ENCODE results near the gene USE1. TPM values are rescaled to one million over a fixed set of nuclear protein-coding genes. Genes with fewer than 3 reads are reported as not detected.

USE1 gene
- total and polyA plus RNA-seq, 9 donors: 15.8 to 50.3 (median 30.9) TPM

GRCh38 chr19:17255150-17255621, 40.0 kb downstream of the USE1 start:
- Histone ChIP-seq H3K36me3 (no peaks in the 10 kb centered on the region), H3K4me3 (no peak overlapping the region), H3K27ac (no peak overlapping the region), H3K9me3 (no peaks in the 10 kb centered on the region), H3K4me1 (ENCODE audit: insufficient read depth) (no peaks in the 10 kb centered on the region), H3K27me3 (no peaks in the 10 kb centered on the region)
- WGBS, 3 donors: 58 to 68% (median 65%) methylated on average over 18 of the region's 18 CpGs
- no peak for DNase-seq
- TF ChIP-seq EP300 (IDR thresholded peaks at IDR 0.05) (no peak), CTCF (IDR thresholded peaks at IDR 0.05) (no peak), POLR2A (IDR thresholded peaks at IDR 0.05) (no peak)
- intact Hi-C loops (cut with DNase I): no loop called here

GRCh38 chr19:17256130-17256529, 41.0 kb downstream of the USE1 start:
- Histone ChIP-seq H3K27me3 (no peaks in the 10 kb centered on the region), H3K9me3 (no peaks in the 10 kb centered on the region), H3K4me3 (no peak overlapping the region), H3K4me1 (ENCODE audit: insufficient read depth) (no peaks in the 10 kb centered on the region), H3K27ac (no peak overlapping the region), H3K36me3 (no peaks in the 10 kb centered on the region)
- 72 to 76% (median 73%) methylated on average over 3 of the region's 3 CpGs for WGBS, 3 donors
- intact Hi-C loops (cut with DNase I): no loop called here
- no peak for DNase-seq
- TF ChIP-seq POLR2A (IDR thresholded peaks at IDR 0.05) (no peak), EP300 (IDR thresholded peaks at IDR 0.05) (no peak), CTCF (IDR thresholded peaks at IDR 0.05) (no peak)

DNA sequence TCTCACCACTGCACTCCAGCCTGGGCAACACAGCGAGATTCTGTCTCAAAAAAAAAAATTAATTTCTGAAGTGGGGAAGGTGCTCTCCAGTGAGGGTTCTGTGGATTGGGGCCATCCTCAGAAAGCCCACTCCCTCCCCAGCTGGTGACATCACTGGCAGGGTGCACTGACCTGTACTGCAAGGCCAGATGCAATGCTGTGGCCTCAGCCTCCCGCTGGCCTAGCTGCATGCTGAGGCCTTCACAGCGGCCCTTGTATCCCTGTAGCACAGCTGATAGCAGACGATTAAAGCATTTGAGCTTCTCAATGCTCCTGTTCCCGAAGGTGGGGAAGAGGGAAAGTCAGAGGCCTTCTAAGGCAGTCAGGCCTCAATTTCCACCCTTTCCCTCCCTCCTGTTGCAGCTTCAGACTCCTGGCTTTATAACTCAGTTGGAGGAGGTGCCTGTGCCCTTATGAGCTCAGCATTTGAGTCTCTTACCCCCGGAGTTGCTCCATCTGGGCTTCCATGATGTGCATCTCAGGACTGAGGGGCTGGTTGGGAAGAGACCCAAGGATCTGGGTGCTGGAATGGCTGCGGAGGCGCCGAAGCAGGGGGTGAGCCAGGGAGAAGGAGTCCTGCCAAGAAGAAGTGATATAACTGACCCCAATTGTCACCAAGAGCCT, 44.1 kb downstream of the USE1 start:
- 88 to 92% (median 91%) methylated on average over 9 of the region's 9 CpGs for WGBS, 3 donors
- no peaks in the 10 kb centered on the region for H3K36me3 ChIP-seq
- no peak for DNase-seq
- no peak for TF ChIP-seq CTCF (IDR thresholded peaks at IDR 0.05)
- no peak for TF ChIP-seq POLR2A (IDR thresholded peaks at IDR 0.05)
- no peak for TF ChIP-seq EP300 (IDR thresholded peaks at IDR 0.05)
- no peak overlapping the region for H3K4me3 ChIP-seq
- no peaks in the 10 kb centered on the region for H3K4me1 ChIP-seq (ENCODE audit: insufficient read depth)
- H3K27ac ChIP-seq: no peak overlapping the region
- intact Hi-C loops (cut with DNase I): no loop called here
- no peaks in the 10 kb centered on the region for H3K27me3 ChIP-seq
- H3K9me3 ChIP-seq: no peaks in the 10 kb centered on the region

DNA sequence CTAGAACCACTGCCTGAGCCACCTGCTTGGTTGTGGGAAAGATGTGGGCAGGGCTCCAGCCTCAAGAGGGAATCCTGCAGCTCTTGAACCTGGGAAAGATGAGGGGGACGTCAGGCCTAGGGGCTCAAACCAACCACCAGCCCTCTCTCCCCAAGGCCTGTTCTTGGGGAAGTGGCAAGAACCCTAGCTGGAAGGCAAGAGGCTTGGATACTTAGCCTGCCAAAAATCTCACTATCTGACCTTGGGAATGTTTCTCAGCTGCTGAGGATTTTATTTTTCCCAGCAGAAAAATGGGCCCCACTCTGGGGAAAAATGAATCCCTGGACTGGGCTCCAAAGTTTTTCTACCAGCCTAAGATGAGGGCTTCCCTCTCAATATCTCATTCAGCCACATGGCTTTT, 44.8 kb downstream of the USE1 start:
- H3K27me3 ChIP-seq: no peaks in the 10 kb centered on the region
- intact Hi-C loops (cut with DNase I): no loop called here
- H3K4me1 ChIP-seq (ENCODE audit: insufficient read depth): no peaks in the 10 kb centered on the region
- TF ChIP-seq CTCF (IDR thresholded peaks at IDR 0.05): no peak
- no peak for TF ChIP-seq EP300 (IDR thresholded peaks at IDR 0.05)
- no peak for TF ChIP-seq POLR2A (IDR thresholded peaks at IDR 0.05)
- H3K4me3 ChIP-seq: no peak overlapping the region
- H3K27ac ChIP-seq: no peak overlapping the region
- WGBS, 3 donors: 14 to 58% (median 43%) methylated on average over 1 of the region's 1 CpG
- H3K36me3 ChIP-seq: no peaks in the 10 kb centered on the region
- no peak for DNase-seq
- H3K9me3 ChIP-seq: no peaks in the 10 kb centered on the region
